KMS-11 (cell line): ENCODE results near the gene SLC38A9.

Experiments
- H2AFZ ChIP-seq: fragments of 200-600 bp; sonication (generic); 2 replicates; pipeline ENCODE4 v1.6.1; 2016; ENCODE audit warnings: antibody characterized with exemption, mixed run types, low read depth
- H3K27ac ChIP-seq: fragments of 200-600 bp; sonication (generic); 2 replicates; pipeline ENCODE4 v1.6.1; 2016; ENCODE audit warnings: mild to moderate bottlenecking, mixed run types
- H3K27me3 ChIP-seq: fragments of 200-600 bp; sonication (generic); 2 replicates; pipeline ENCODE4 v1.6.1; 2017; ENCODE audit warnings: mild to moderate bottlenecking, low read depth, mixed run types, moderate library complexity; ENCODE audit not compliant: insufficient read depth
- H3K36me3 ChIP-seq: fragments of 200-600 bp; sonication (generic); 2 replicates; pipeline ENCODE4 v1.6.1; 2017; ENCODE audit warnings: mild to moderate bottlenecking, mixed run types; ENCODE audit not compliant: insufficient read depth
- H3K4me1 ChIP-seq: fragments of 200-600 bp; sonication (generic); 2 replicates; pipeline ENCODE4 v1.6.1; 2016; ENCODE audit warnings: mild to moderate bottlenecking, low read depth, mixed run types; ENCODE audit not compliant: poor library complexity, severe bottlenecking
- H3K4me2 ChIP-seq: fragments of 200-600 bp; sonication (generic); 2 replicates; pipeline ENCODE4 v1.7.0; 2016; ENCODE audit warnings: mild to moderate bottlenecking, mixed run types
- H3K4me3 ChIP-seq: fragments of 200-600 bp; sonication (generic); IDR thresholded peaks from 2 replicates; pipeline ENCODE4 v1.6.1; 2017; ENCODE audit warnings: low read depth, low read length, mixed read lengths; ENCODE audit not compliant: insufficient read depth
- H3K79me2 ChIP-seq: fragments of 200-600 bp; sonication (generic); 2 replicates; pipeline ENCODE4 v1.6.1; 2016; ENCODE audit warnings: low read depth, mixed run types; ENCODE audit not compliant: insufficient read depth
- H3K9ac ChIP-seq: fragments of 200-600 bp; sonication (generic); 2 replicates; pipeline ENCODE4 v1.6.1; 2016; ENCODE audit warnings: mild to moderate bottlenecking, mixed run types
- H4K20me1 ChIP-seq: fragments of 200-600 bp; sonication (generic); 2 replicates; pipeline ENCODE4 v1.6.1; 2016; ENCODE audit warnings: mild to moderate bottlenecking, mixed run types; ENCODE audit not compliant: insufficient read depth
- TF ChIP-seq, protein P1 (sequence below): fragments of 200-600 bp; sonication (generic); conservative IDR thresholded peaks from 2 replicates; pipeline ENCODE4 v1.6.1; 2017; ENCODE audit warnings: low read depth, mild to moderate bottlenecking, antibody characterized with exemption, low read length, moderate library complexity, mixed read lengths

The SLC38A9 gene

DNA sequence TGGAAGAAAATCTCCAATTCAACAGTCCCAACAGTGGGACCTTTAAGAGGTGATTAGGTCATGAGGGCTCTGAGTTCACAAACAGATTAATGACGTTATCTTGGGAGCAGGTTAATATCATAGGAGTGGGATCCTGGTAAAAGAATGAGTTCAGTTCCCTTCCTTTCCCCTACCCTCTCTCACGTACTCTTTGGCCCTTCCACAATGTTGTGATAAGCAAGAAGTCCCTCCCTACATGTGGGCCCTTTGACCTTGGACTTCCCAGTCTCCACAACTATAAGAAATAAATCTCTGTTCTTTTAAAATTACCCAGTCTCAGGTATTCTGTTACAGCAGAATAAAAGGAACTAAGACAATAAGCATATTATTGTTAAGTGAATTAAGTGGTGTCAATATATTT, 37.8 kb downstream of the SLC38A9 start:
- TF ChIP-seq, protein P1, sequence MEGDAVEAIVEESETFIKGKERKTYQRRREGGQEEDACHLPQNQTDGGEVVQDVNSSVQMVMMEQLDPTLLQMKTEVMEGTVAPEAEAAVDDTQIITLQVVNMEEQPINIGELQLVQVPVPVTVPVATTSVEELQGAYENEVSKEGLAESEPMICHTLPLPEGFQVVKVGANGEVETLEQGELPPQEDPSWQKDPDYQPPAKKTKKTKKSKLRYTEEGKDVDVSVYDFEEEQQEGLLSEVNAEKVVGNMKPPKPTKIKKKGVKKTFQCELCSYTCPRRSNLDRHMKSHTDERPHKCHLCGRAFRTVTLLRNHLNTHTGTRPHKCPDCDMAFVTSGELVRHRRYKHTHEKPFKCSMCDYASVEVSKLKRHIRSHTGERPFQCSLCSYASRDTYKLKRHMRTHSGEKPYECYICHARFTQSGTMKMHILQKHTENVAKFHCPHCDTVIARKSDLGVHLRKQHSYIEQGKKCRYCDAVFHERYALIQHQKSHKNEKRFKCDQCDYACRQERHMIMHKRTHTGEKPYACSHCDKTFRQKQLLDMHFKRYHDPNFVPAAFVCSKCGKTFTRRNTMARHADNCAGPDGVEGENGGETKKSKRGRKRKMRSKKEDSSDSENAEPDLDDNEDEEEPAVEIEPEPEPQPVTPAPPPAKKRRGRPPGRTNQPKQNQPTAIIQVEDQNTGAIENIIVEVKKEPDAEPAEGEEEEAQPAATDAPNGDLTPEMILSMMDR: no peak
- H3K9ac ChIP-seq: no peak overlapping the region
- H3K4me1 ChIP-seq: peaks cover 21% of the 10 kb centered on the region
- no peaks in the 10 kb centered on the region for H3K27me3 ChIP-seq
- no peaks in the 10 kb centered on the region for H3K79me2 ChIP-seq
- no peaks in the 10 kb centered on the region for H4K20me1 ChIP-seq
- no peaks in the 10 kb centered on the region; the same call in 1 of the 2 replicates for H3K36me3 ChIP-seq
- H2AFZ ChIP-seq: no peak overlapping the region
- H3K4me3 ChIP-seq: no peak overlapping the region
- no peak overlapping the region for H3K27ac ChIP-seq
- H3K4me2 ChIP-seq: no peak overlapping the region

DNA sequence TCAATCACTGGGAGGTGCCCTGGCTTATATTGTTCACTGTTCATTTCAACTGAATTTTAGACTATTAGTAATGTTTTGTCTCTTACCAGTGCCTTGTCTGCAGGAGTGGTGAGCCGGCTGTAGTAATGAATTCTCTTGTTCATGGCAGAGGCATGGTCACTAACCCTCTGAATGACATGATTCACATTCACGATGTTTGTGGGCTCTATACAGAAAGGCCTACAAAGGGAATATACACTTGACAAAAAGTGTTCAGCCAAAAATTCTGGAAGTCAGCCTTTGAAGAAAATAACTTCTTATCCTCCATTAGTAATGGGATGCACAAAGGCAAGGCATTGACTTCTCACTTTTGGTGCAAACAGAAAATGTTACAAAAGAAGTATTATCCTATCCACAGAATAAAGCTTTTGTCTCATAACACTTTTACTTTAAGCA, 39.6 kb downstream of the SLC38A9 start:
- TF ChIP-seq, protein P1: no peak
- Histone ChIP-seq H3K4me3 (no peak overlapping the region), H3K27ac (no peak overlapping the region), H3K27me3 (no peaks in the 10 kb centered on the region), H3K4me2 (no peak overlapping the region), H3K4me1 (peaks cover 12% of the 10 kb centered on the region), H3K36me3 (peaks cover 3% of the 10 kb centered on the region; the same call in 1 of the 2 replicates), H3K9ac (no peak overlapping the region), H3K79me2 (no peaks in the 10 kb centered on the region), H2AFZ (no peak overlapping the region), H4K20me1 (no peaks in the 10 kb centered on the region)

DNA sequence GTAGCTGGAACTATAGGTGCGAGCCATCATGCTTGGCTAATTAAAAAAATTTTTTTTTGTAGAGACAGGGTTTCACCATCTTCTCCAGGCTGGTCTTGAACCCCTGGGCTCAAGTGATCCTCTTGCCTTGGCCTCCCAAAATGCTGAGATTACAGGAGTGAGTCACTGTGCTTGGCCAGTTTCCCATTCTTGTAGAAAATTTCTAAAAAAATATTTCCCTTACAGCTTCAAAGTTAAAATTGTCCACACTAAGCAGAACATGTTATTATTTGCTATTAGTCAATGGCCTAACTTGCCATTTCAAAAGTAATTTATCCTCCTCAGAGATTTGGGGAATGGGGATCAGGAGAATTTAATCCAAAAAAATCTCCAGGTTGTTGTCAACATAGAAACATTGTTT, 40.1 kb downstream of the SLC38A9 start:
- Histone ChIP-seq H3K27me3 (no peaks in the 10 kb centered on the region), H3K9ac (no peak overlapping the region), H3K4me2 (no peak overlapping the region), H3K4me1 (peaks cover 10% of the 10 kb centered on the region), H4K20me1 (no peaks in the 10 kb centered on the region), H2AFZ (no peak overlapping the region), H3K27ac (no peak overlapping the region), H3K36me3 (peaks cover 3% of the 10 kb centered on the region; the same call in 1 of the 2 replicates), H3K4me3 (no peak overlapping the region), H3K79me2 (no peaks in the 10 kb centered on the region)
- TF ChIP-seq, protein P1: no peak

DNA sequence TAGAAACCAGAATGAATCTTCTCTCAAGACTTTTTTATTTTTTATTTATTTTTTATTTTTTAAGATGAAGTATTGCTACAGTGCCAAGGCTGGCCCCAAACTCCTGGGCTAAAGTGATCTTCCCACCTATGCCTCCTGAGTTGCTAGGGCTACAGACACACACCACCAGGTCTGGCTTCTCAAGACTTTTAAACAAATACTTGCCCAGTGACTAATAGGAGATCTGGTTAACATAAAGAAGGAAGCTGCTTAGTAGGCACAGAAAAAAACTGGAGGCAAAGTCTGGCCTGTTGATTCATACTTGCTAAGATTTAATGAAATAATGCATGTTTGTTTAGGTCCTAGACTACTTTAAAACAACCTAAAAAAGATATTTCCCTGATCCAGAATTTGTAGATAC, 43.8 kb downstream of the SLC38A9 start:
- Histone ChIP-seq H3K36me3 (peaks cover 3% of the 10 kb centered on the region; the same call in 1 of the 2 replicates), H4K20me1 (no peaks in the 10 kb centered on the region), H3K27ac (no peak overlapping the region), H3K9ac (no peak overlapping the region), H3K4me3 (no peak overlapping the region), H3K4me2 (no peak overlapping the region), H3K79me2 (no peaks in the 10 kb centered on the region), H3K27me3 (no peaks in the 10 kb centered on the region), H2AFZ (no peak overlapping the region), H3K4me1 (no peaks in the 10 kb centered on the region)
- TF ChIP-seq, protein P1: no peak
